HepG2 (cell line): ENCODE measurements around the gene WDR53. TPM values are rescaled to one million over a fixed set of nuclear protein-coding genes. Genes with fewer than 3 reads are reported as not detected.

Experiments used
- ATAC-seq: fragments of 200-7000 bp; cut with Tn5 transposase; 3 replicates; pipeline ENCODE4 v1.9.1; 2020; ENCODE audit warnings: mild to moderate bottlenecking, moderate library complexity
- BruUV-seq: library from RNA; stranded (reverse); fragments of 400-500 nt; replicated peaks from 2 replicates; lab custom pipeline; 2021; lab: Mats Ljungman, UMichigan
- CTCF ChIA-PET: fragments of 300-600 bp; formaldehyde crosslinking; extraction: SDS; loops from one replicate; lab custom pipeline; 2021; ENCODE audit warnings: low total read pairs, inconsistent platforms, low intra/inter-chr PET ratio; lab: Yijun Ruan, JAX
- POLR2A ChIA-PET: fragments of 350-600 bp; sonication (Branson Sonifier 250); formaldehyde crosslinking; loops from one replicate; lab custom pipeline; 2020; ENCODE audit warnings: antibody characterized with exemption, inconsistent platforms; lab: Yijun Ruan, JAX
- DNase-seq: peaks from one replicate; pipeline ENCODE4 v3.0.0-alpha.2; 2015; ENCODE audit warnings: low spot score
- FAIRE-seq: peaks from 3 replicates; lab custom pipeline; 2011; peaks lifted over from hg19 to GRCh38; lab: Jason Lieb, UNC
- H2AFZ ChIP-seq: one replicate; pipeline ENCODE4 v1.6.1; 2011; ENCODE audit warnings: low read length, inconsistent platforms
- H3K27ac ChIP-seq: fragments of 300-600 bp; 3 replicates; pipeline ENCODE4 v1.8.0; 2011; ENCODE audit warnings: mixed run types, mild to moderate bottlenecking, mixed read lengths, low read length, inconsistent platforms; ENCODE audit not compliant: insufficient read depth; ENCODE audit errors: extremely low read length
- H3K27me3 ChIP-seq, 2 experiments: fragments of 200-600 bp in 1 of 2; 2 replicates in 1 of 2; 3 replicates in 1 of 2; pipeline versions ENCODE4 v1.6.0 to v1.8.0; 2011; ENCODE audit warnings: low read length in 2 of 2, mild to moderate bottlenecking in 2 of 2, moderate library complexity in 2 of 2, inconsistent platforms in 1 of 2; ENCODE audit not compliant: insufficient read depth in 2 of 2, control insufficient read depth in 1 of 2
- H3K36me3 ChIP-seq, 2 experiments: fragments of 200-600 bp in 1 of 2; replicated peaks in 1 of 2; 2 replicates in 1 of 2; 3 replicates in 1 of 2; pipeline versions ENCODE4 v1.5.1 to v1.8.0; 2011; ENCODE audit warnings: low read length in 2 of 2, inconsistent platforms in 1 of 2; ENCODE audit not compliant: insufficient read depth in 2 of 2, control insufficient read depth in 1 of 2
- H3K4me1 ChIP-seq: 2 replicates; pipeline ENCODE4 v1.5.1; 2012; ENCODE audit warnings: low read length, inconsistent platforms; ENCODE audit not compliant: insufficient read depth
- H3K4me2 ChIP-seq: 2 replicates; pipeline ENCODE4 v1.6.0; 2011; ENCODE audit warnings: low read depth, low read length, inconsistent platforms
- H3K4me3 ChIP-seq, 3 experiments: fragments of 200-600 bp in 1 of 3; sonication (generic), shearing (Covaris generic) in 1 of 3; replicated peaks in 1 of 3; 2 replicates each; pipeline ENCODE4 v1.5.1; 2011 to 2016; ENCODE audit warnings: low read length in 3 of 3, inconsistent platforms in 2 of 3, low read depth in 2 of 3, mild to moderate bottlenecking in 2 of 3, control low read depth in 1 of 3, mixed read lengths in 1 of 3; ENCODE audit not compliant: insufficient read depth in 1 of 3
- H3K79me2 ChIP-seq: one replicate; pipeline ENCODE4 v1.6.1; 2011; ENCODE audit warnings: low read length, inconsistent platforms; ENCODE audit not compliant: insufficient read depth
- H3K9ac ChIP-seq: 2 replicates; pipeline ENCODE4 v1.6.0; 2011; ENCODE audit warnings: mild to moderate bottlenecking, low read depth, low read length, inconsistent platforms; ENCODE audit not compliant: insufficient read depth
- H3K9me3 ChIP-seq: 2 replicates; pipeline ENCODE4 v1.5.1; 2012; ENCODE audit warnings: mild to moderate bottlenecking, low read length
- H4K20me1 ChIP-seq: 2 replicates; pipeline ENCODE4 v1.6.0; 2011; ENCODE audit warnings: inconsistent platforms, mild to moderate bottlenecking, low read length, moderate library complexity; ENCODE audit not compliant: insufficient read depth
- ARID3A ChIP-seq: IDR thresholded peaks from 2 replicates; pipeline ENCODE4 v1.6.1; 2012; ENCODE audit warnings: low read depth, low read length, improper control_type of control experiment
- FOXA3 ChIP-seq: IDR thresholded peaks from 2 replicates; pipeline ENCODE4 v1.6.1; 2016; ENCODE audit warnings: missing genetic modification reagents, missing compliant biosample characterization
- GATAD2A ChIP-seq: IDR thresholded peaks from 2 replicates; pipeline ENCODE4 v1.6.1; 2016
- MEIS2 ChIP-seq: sonication (generic); formaldehyde crosslinking; IDR thresholded peaks from 2 replicates; pipeline ENCODE4 v1.9.0; 2021; ENCODE audit warnings: mild to moderate bottlenecking, missing genetic modification reagents
- NPAS2 ChIP-seq: sonication (generic); formaldehyde crosslinking; IDR thresholded peaks from 2 replicates; pipeline ENCODE4 v1.8.0; 2022; ENCODE audit warnings: mild to moderate bottlenecking, missing genetic modification reagents, borderline replicate concordance
- PAXIP1 ChIP-seq: sonication (generic); formaldehyde crosslinking; conservative IDR thresholded peaks from 2 replicates; pipeline ENCODE4 v1.4.0; 2020; ENCODE audit warnings: mild to moderate bottlenecking, missing genetic modification reagents, moderate library complexity
- PTBP1 ChIP-seq: fragments of 200-400 bp; formaldehyde crosslinking; IDR thresholded peaks from 2 replicates; pipeline ENCODE4 v1.6.1; 2018; ENCODE audit warnings: low read length, low read depth; ENCODE audit not compliant: poor library complexity, severe bottlenecking
- ZFP62 ChIP-seq: sonication (generic); formaldehyde crosslinking; IDR thresholded peaks from 2 replicates; pipeline ENCODE4 v1.4.0; 2020; ENCODE audit warnings: missing genetic modification reagents
- ZSCAN29 ChIP-seq: sonication (generic); formaldehyde crosslinking; conservative IDR thresholded peaks from 2 replicates; pipeline ENCODE4 v1.4.0; 2020; ENCODE audit warnings: mild to moderate bottlenecking, missing genetic modification reagents
- WGBS: methylation state at CpG from one replicate; pipeline ENCODE4 v1.1.6; 2017; ENCODE audit warnings: low lambda C conversion rate; 5-methylcytosine and 5-hydroxymethylcytosine counted together
- in situ Hi-C: cut with HindIII; loops from 2 replicates; pipeline ENCODE4 v1.10.0; 2017; ENCODE audit warnings: low pct_unique_long_range_greater_than_20kb; ENCODE audit not compliant: extremely low pct_ligation_motif_present
- intact Hi-C: fragments of 100-400 bp; cut with micrococcal nuclease; formaldehyde crosslinking; loops from one replicate; pipeline ENCODE4 v1.10.0; 2022; ENCODE audit not compliant: unreplicated experiment
- polyA plus RNA-seq, 8 experiments: library from polyadenylated mRNA; depleted of rRNA in 3 of 8; stranded (reverse) in 7 of 8; unstranded in 1 of 8; fragments of >200 nt; fragmentation: Illumina TruSeq in 4 of 8; extraction: Trizol in 4 of 8; gene quantifications; 2 replicates each; pipeline versions ENCODE4 v1.2.1 to v1.2.3, GENCODE V29; 2011 to 2016; ENCODE audit warnings: low read depth in 4 of 8, missing spikeins in 1 of 8, mixed read lengths in 1 of 8; ENCODE audit not compliant: insufficient read depth in 1 of 8
- total RNA-seq, 5 experiments: library from RNA; depleted of rRNA; stranded (reverse); fragments of >200 nt; fragmentation: Illumina TruSeq; extraction: Trizol; gene quantifications; 2 replicates each; pipeline ENCODE4 v1.2.3, GENCODE V29; 2016; ENCODE audit warnings: low read depth in 1 of 5

The WDR53 gene
- total and polyA plus RNA-seq, 2 of the 13 experiments (the other 11 are each of a cell fraction or from before 2014, with no cell fraction given) = 3.5 to 7.7 TPM

DNA sequence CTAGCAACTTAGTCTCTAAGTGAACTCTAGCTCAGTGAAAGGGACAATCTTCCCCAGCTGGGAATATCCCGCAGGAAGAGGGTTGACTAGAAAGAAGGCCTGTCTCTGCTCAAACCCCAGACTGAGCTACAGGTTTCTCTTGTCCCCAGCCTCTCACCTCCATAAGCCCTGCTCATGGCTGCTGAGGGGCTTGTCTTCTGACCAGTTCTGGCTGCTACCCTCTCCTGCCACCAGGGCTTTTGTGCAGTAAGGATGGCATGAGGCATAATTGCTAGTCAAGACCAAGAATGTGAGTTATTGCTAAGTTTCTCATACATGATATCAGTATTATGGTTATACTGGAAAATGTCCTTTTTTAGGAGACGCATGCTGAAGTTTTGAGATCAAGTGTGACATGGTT lies 21.3 kb downstream of the WDR53 start (continued):
- TF ChIP-seq NPAS2 (no peak), ZFP62 (no peak)

DNA sequence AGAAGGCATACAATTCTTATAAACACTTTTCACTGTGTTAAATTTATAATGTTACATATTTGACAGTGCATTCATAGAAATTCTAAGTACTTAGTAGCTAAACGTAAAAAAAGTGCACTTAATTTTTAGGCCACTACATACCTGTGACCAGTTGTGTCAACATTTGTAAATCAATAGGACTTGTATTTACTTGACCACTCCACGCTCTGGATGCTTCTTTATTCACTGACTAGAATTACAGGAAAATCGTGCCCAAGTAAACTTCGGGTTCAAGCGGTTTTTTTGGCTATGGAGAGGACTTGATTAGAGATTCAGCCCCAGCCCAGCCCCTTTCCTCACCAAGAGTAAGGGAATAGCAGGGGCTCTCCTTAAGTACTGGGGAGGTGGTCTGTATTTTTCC lies 21.8 kb downstream of the WDR53 start:
- Histone ChIP-seq H3K9me3 (peaks cover 19% of the 10 kb centered on the region), H3K4me1 (peaks cover 13% of the 10 kb centered on the region), H3K27me3 (0 out of 5 replicates have a peak, but pooled peaks cover 0 to 2% of the 10 kb centered on the region in 2 experiments), H3K4me3 (no peak overlapping the region), H4K20me1 (no peaks in the 10 kb centered on the region), H3K27ac (no peak overlapping the region), H3K79me2 (no peaks in the 10 kb centered on the region), H2AFZ (no peak overlapping the region), H3K4me2 (no peak overlapping the region), H3K36me3 (no peaks in the 10 kb centered on the region), H3K9ac (no peak overlapping the region)
- peak; percentile 82 for ATAC-seq
- CTCF ChIA-PET = no interaction called here
- no TSS peak for BruUV-seq
- POLR2A ChIA-PET = no interaction called here
- intact Hi-C loops = no loop called here
- no peak for DNase-seq
- in situ Hi-C loops = no loop called here
- WGBS = 1% methylated on average over 5 of the region's 5 CpGs
- TF ChIP-seq FOXA3 (peak; percentile 32; the same call in 1 of the 2 replicates), GATAD2A (CRISPR knock-in tag) (0 out of 2 replicates have a peak, but pooled peaks have one; percentile 19), PTBP1 (no peak), MEIS2 (CRISPR knock-in tag) (no peak), ZSCAN29 (CRISPR knock-in tag) (peak; percentile 90; the same call in 1 of the 2 replicates), PAXIP1 (CRISPR knock-in tag) (peak; percentile 33), ARID3A (0 out of 2 replicates have a peak, but pooled peaks have one; percentile 29)
- no peak for FAIRE-seq
